CD14-positive monocyte (primary cell): ENCODE measurements around the gene QKI. TPM values are rescaled to one million over a fixed set of nuclear protein-coding genes. Genes with fewer than 3 reads are reported as not detected.

Experiments
- DNase-seq, 3 donors: peaks; one replicate each; pipeline ENCODE4 v3.0.0-alpha.2; 2011 to 2022
- H2AFZ ChIP-seq: 2 replicates; pipeline ENCODE4 v1.6.0; 2012; ENCODE audit warnings: mild to moderate bottlenecking, low read depth, low read length, inconsistent platforms; ENCODE audit not compliant: insufficient read depth, poor library complexity, severe bottlenecking
- H3K27ac ChIP-seq, 2 donors: 1 replicate in 1 of 2; 2 replicates in 1 of 2; pipeline ENCODE4 v1.5.1; 2012 to 2013; ENCODE audit warnings: low read length in 2 of 2, control low read depth in 1 of 2, inconsistent platforms in 1 of 2, low read depth in 1 of 2, mild to moderate bottlenecking in 1 of 2
- H3K27me3 ChIP-seq, 2 donors: one replicate each; pipeline versions ENCODE4 v1.6.0 to v1.6.1; 2011 to 2013; ENCODE audit warnings: low read length in 2 of 2; ENCODE audit not compliant: control insufficient read depth in 2 of 2, insufficient read depth in 2 of 2
- H3K36me3 ChIP-seq, 2 donors: replicated peaks in 1 of 2; 1 replicate in 1 of 2; 2 replicates in 1 of 2; pipeline versions ENCODE4 v1.5.1 to v1.6.1; 2012 to 2013; ENCODE audit warnings: low read length in 2 of 2, control low read depth in 1 of 2, inconsistent platforms in 1 of 2, mild to moderate bottlenecking in 1 of 2; ENCODE audit not compliant: insufficient read depth in 2 of 2, control insufficient read depth in 1 of 2
- H3K4me1 ChIP-seq, 2 donors: 1 replicate in 1 of 2; 2 replicates in 1 of 2; pipeline versions ENCODE4 v1.5.1 to v1.6.1; 2012 to 2013; ENCODE audit warnings: low read length in 2 of 2, control low read depth in 1 of 2, inconsistent platforms in 1 of 2, mild to moderate bottlenecking in 1 of 2, moderate library complexity in 1 of 2; ENCODE audit not compliant: insufficient read depth in 2 of 2, control insufficient read depth in 1 of 2
- H3K4me2 ChIP-seq: replicated peaks from 2 replicates; pipeline ENCODE3; 2012; ENCODE audit warnings: low read length, moderate library complexity, mild to moderate bottlenecking; ENCODE audit not compliant: poor library complexity, severe bottlenecking; ENCODE audit errors: extremely low read depth
- H3K4me3 ChIP-seq, 3 experiments: fragments of 200-600 bp in 1 of 3; sonication (generic) in 1 of 3; replicated peaks in 1 of 3; 1 replicate in 2 of 3; 2 replicates in 1 of 3; pipeline ENCODE4 v1.5.1; 2011 to 2013; ENCODE audit warnings: low read length in 3 of 3, mild to moderate bottlenecking in 3 of 3, control low read depth in 2 of 3, low read depth in 2 of 3, inconsistent platforms in 1 of 3, moderate library complexity in 1 of 3
- H3K79me2 ChIP-seq: 2 replicates; pipeline ENCODE4 v1.6.0; 2012; ENCODE audit warnings: mild to moderate bottlenecking, control low read depth, inconsistent platforms, low read length, moderate library complexity; ENCODE audit not compliant: insufficient read depth
- H3K9ac ChIP-seq: 2 replicates; pipeline ENCODE4 v1.6.0; 2017; ENCODE audit warnings: low read length, mild to moderate bottlenecking; ENCODE audit not compliant: insufficient read depth, poor library complexity, severe bottlenecking
- H3K9me3 ChIP-seq, 2 donors: replicated peaks in 1 of 2; 1 replicate in 1 of 2; 2 replicates in 1 of 2; pipeline versions ENCODE4 v1.5.1 to v1.6.1; 2012 to 2013; ENCODE audit warnings: low read length in 2 of 2, control low read depth in 1 of 2; ENCODE audit not compliant: control insufficient read depth in 1 of 2, insufficient read depth in 1 of 2
- H4K20me1 ChIP-seq: 2 replicates; pipeline ENCODE4 v1.6.0; 2012; ENCODE audit warnings: mild to moderate bottlenecking, low read length, control low read depth, moderate library complexity; ENCODE audit not compliant: insufficient read depth
- H3K27ac Mint-ChIP-seq, 7 donors: one replicate each; pipeline ENCODE4 v1.8.0; 2020; ENCODE audit warnings: mild to moderate bottlenecking in 7 of 7, mixed read lengths in 7 of 7, moderate library complexity in 6 of 7, inconsistent platforms in 2 of 7
- H3K27me3 Mint-ChIP-seq, 3 donors: one replicate each; pipeline ENCODE4 v1.8.0; 2021 to 2022; ENCODE audit warnings: low read depth in 3 of 3, mild to moderate bottlenecking in 3 of 3, mixed read lengths in 3 of 3, moderate library complexity in 3 of 3, inconsistent platforms in 1 of 3
- H3K36me3 Mint-ChIP-seq, 2 donors: one replicate each; pipeline ENCODE4 v1.8.0; 2020; ENCODE audit warnings: mixed read lengths in 2 of 2, inconsistent platforms in 1 of 2, mild to moderate bottlenecking in 1 of 2
- H3K4me1 Mint-ChIP-seq: one replicate; pipeline ENCODE4 v1.8.0; 2020; ENCODE audit warnings: mild to moderate bottlenecking, mixed read lengths
- H3K4me3 Mint-ChIP-seq, 2 donors: one replicate each; pipeline ENCODE4 v1.8.0; 2020; ENCODE audit warnings: mild to moderate bottlenecking in 2 of 2, mixed read lengths in 2 of 2, moderate library complexity in 1 of 2
- H3K9me3 Mint-ChIP-seq, 7 donors: one replicate each; pipeline ENCODE4 v1.8.0; 2020 to 2022; ENCODE audit warnings: mixed read lengths in 7 of 7, mild to moderate bottlenecking in 6 of 7, moderate library complexity in 6 of 7, inconsistent platforms in 2 of 7
- WGBS: methylation state at CpG from one replicate; pipeline ENCODE4 v1.1.5; 2013; ENCODE audit warnings: missing lambda C conversion rate; ENCODE audit not compliant: insufficient coverage; 5-methylcytosine and 5-hydroxymethylcytosine counted together
- intact Hi-C, 2 donors: fragments of 100-400 bp; cut with micrococcal nuclease; formaldehyde crosslinking; loops; one replicate each; pipeline versions ENCODE4 v1.15.0 to v1.15.1; 2023
- polyA plus RNA-seq, 3 donors: library from polyadenylated mRNA; depleted of rRNA in 1 of 3; unstranded in 2 of 3; stranded (reverse) in 1 of 3; fragments of 300-500 nt in 2 of 3; fragments of >200 nt in 1 of 3; fragmentation: Illumina TruSeq in 2 of 3; gene quantifications; 1 replicate in 2 of 3; 2 replicates in 1 of 3; pipeline ENCODE4 v1.2.3, GENCODE V29; 2012 to 2021
- TF ChIP-seq, protein P1 (sequence below): fragments of 200-600 bp; IDR thresholded peaks from one replicate; pipeline ENCODE4 v1.8.0; 2022; ENCODE audit warnings: antibody characterized with exemption, mild to moderate bottlenecking

Gene QKI
- polyA plus RNA-seq, 3 donors, result 24.3 to 154 (median 71.8) TPM

- Mint-ChIP-seq H3K9me3 (peaks cover 11 to 20% (median 15%) of the 10 kb centered on the region in 7 donors), H3K4me1 (peaks cover 28% of the 10 kb centered on the region), H3K4me3 (peak overlapping the region in 1 of 2 donors; percentile 57), H3K27ac (peak overlapping the region; percentile 4 to 79 (median 46)), H3K27me3 (peaks cover 10 to 15% (median 11%) of the 10 kb centered on the region in 3 donors), H3K36me3 (peaks cover 0 to 2% of the 10 kb centered on the region in 2 donors)
- H3K4me2 ChIP-seq, result peak overlapping the region; percentile 43
- H3K4me1 ChIP-seq, result peaks cover 26 to 35% of the 10 kb centered on the region in 2 donors
- no peaks in the 10 kb centered on the region for H3K79me2 ChIP-seq
- TF ChIP-seq, protein P1, sequence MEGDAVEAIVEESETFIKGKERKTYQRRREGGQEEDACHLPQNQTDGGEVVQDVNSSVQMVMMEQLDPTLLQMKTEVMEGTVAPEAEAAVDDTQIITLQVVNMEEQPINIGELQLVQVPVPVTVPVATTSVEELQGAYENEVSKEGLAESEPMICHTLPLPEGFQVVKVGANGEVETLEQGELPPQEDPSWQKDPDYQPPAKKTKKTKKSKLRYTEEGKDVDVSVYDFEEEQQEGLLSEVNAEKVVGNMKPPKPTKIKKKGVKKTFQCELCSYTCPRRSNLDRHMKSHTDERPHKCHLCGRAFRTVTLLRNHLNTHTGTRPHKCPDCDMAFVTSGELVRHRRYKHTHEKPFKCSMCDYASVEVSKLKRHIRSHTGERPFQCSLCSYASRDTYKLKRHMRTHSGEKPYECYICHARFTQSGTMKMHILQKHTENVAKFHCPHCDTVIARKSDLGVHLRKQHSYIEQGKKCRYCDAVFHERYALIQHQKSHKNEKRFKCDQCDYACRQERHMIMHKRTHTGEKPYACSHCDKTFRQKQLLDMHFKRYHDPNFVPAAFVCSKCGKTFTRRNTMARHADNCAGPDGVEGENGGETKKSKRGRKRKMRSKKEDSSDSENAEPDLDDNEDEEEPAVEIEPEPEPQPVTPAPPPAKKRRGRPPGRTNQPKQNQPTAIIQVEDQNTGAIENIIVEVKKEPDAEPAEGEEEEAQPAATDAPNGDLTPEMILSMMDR, result no peak
- peaks cover 11% of the 10 kb centered on the region for H4K20me1 ChIP-seq
- no CpG with 5 or more reads among the region's 8 CpGs for WGBS
- H2AFZ ChIP-seq, result no peak overlapping the region
- no peak overlapping the region for H3K9ac ChIP-seq
- H3K27me3 ChIP-seq, result peaks cover 0 to 4% of the 10 kb centered on the region in 2 donors
- DNase-seq, result peak; percentile 73 to 90 (median 82)
- H3K9me3 ChIP-seq, result peaks cover 13 to 17% of the 10 kb centered on the region in 2 donors
- intact Hi-C loops, result loop anchor here in 1 of 2 donors (10.0 kb wide), 1 partner anchor 79 kb away; no protein-coding TSS in a partner anchor
- peak overlapping the region in 1 of 2 donors; percentile 58 for H3K27ac ChIP-seq
- no peak overlapping the region for H3K4me3 ChIP-seq
- no peaks in the 10 kb centered on the region for H3K36me3 ChIP-seq
Measured at GRCh38 chr6:163585932-163586437, 171.5 kb downstream of the QKI start.

DNA sequence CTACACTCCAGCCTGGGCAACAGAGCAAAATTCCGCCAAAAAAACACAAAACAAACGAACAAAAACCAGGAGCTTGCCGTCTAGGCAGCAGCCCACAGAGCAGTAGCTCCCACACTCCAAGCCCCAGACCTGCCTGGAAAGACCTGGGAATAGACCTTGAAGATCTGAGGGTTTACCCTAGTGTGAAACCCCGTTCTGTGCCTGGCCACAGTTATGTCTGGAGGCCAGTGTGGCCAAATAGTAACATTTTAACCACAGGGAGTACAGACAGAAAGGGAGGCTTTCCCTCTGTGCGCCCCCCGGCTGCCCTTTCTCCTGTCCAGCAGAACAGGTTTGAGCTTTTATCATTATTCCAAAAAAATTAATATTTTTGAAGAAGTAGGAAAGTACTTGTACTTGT lies 172.4 kb downstream of the QKI start:
- Histone ChIP-seq H3K36me3 (no peaks in the 10 kb centered on the region), H3K27ac (no peak overlapping the region), H3K4me2 (no peak overlapping the region), H2AFZ (no peak overlapping the region), H3K9me3 (peaks cover 22 to 24% of the 10 kb centered on the region in 2 donors), H3K4me1 (peaks cover 26 to 35% of the 10 kb centered on the region in 2 donors), H3K79me2 (no peaks in the 10 kb centered on the region), H4K20me1 (peaks cover 7% of the 10 kb centered on the region), H3K27me3 (peaks cover 0 to 4% of the 10 kb centered on the region in 2 donors), H3K9ac (no peak overlapping the region), H3K4me3 (no peak overlapping the region)
- peaks cover 10 to 18% (median 11%) of the 10 kb centered on the region in 3 donors for H3K27me3 Mint-ChIP-seq
- 100% methylated on average over 4 of the region's 6 CpGs for WGBS
- H3K9me3 Mint-ChIP-seq, result peaks cover 16 to 28% (median 23%) of the 10 kb centered on the region in 7 donors
- TF ChIP-seq, protein P1, result no peak
- no peak overlapping the region for H3K27ac Mint-ChIP-seq
- H3K4me1 Mint-ChIP-seq, result peaks cover 28% of the 10 kb centered on the region
- no peak for DNase-seq
- H3K4me3 Mint-ChIP-seq, result no peak overlapping the region
- intact Hi-C loops, result loop anchor here in 1 of 2 donors (10.0 kb wide), 1 partner anchor 78 kb away; no protein-coding TSS in a partner anchor
- peaks cover 0 to 2% of the 10 kb centered on the region in 2 donors for H3K36me3 Mint-ChIP-seq
